HEK293 (cell line): Measurements from ENCODE around the gene NAV2.

Source experiments
- ZNF701 ChIP-seq: fragments of 450-650 bp; formaldehyde crosslinking; IDR thresholded peaks from 2 replicates; pipeline ENCODE4 v1.5.1; 2016; ENCODE audit warnings: missing biosample characterization, missing genetic modification characterization
- ZNF776 ChIP-seq: fragments of 450-650 bp; formaldehyde crosslinking; IDR thresholded peaks from 2 replicates; pipeline ENCODE4 v1.5.0; 2017; ENCODE audit warnings: missing biosample characterization, missing genetic modification characterization, borderline replicate concordance

GRCh38 chr11:20067665-20068064 is 355.0 kb downstream of the NAV2 start:
- TF ChIP-seq ZNF701 (tag by site-specific recombination), result no peak
- no peak for TF ChIP-seq ZNF776 (tag by site-specific recombination)
